Colonic mucosa (tissue), 4 donors: ENCODE data around the gene VAPA. TPM values are rescaled to one million over a fixed set of nuclear protein-coding genes. Genes with fewer than 3 reads are reported as not detected.

ENCODE experiments used
- DNase-seq: peaks from one replicate; pipeline ENCODE4 v3.0.0-alpha.2; 2020
- H3K27ac ChIP-seq: fragments of 200-600 bp; one replicate; pipeline ENCODE4 v1.8.0; 2021
- H3K27me3 ChIP-seq: fragments of 200-600 bp; one replicate; pipeline ENCODE4 v1.8.0; 2021
- H3K36me3 ChIP-seq: fragments of 200-600 bp; one replicate; pipeline ENCODE4 v1.8.0; 2021
- H3K4me1 ChIP-seq: fragments of 200-600 bp; one replicate; pipeline ENCODE4 v1.8.0; 2021; ENCODE audit warnings: mild to moderate bottlenecking
- H3K4me3 ChIP-seq: fragments of 200-600 bp; one replicate; pipeline ENCODE4 v1.8.0; 2021
- H3K9ac ChIP-seq, 2 donors: one replicate each; pipeline ENCODE4 v1.7.0; 2013; ENCODE audit warnings: control low read depth in 2 of 2, low read depth in 2 of 2, low read length in 2 of 2
- H3K9me3 ChIP-seq: fragments of 200-600 bp; one replicate; pipeline ENCODE4 v1.8.0; 2021
- CTCF ChIP-seq: fragments of 200-600 bp; IDR thresholded peaks from one replicate; pipeline ENCODE4 v1.8.0; 2022; ENCODE audit warnings: antibody characterized with exemption, mild to moderate bottlenecking
- intact Hi-C: fragments of 100-400 bp; cut with DNase I; formaldehyde crosslinking; loops from one replicate; pipeline ENCODE4 v1.14.1; 2022
- total RNA-seq, 2 donors: library from RNA; stranded (reverse); fragmentation: NEBNext Ultra II Directional in 1 of 2; extraction: Animal tissue kit (Norgen Biotek cat#: 25700) in 1 of 2; gene quantifications; one replicate each; pipeline ENCODE4 v1.2.1, GENCODE V29; 2021
- donor health status: healthy.
- donor health status: DM: no; HTN: no; CAD: no.
- donor health status: DM: no; HTN: no; CAD: no.

The VAPA gene
- total RNA-seq, 2 donors from 2014 or later, result 224 to 295 TPM

- H3K4me1 ChIP-seq, result no peaks in the 10 kb centered on the region
- no peak for DNase-seq
- H3K9ac ChIP-seq, result no peak overlapping the region
- intact Hi-C loops, result no loop called here
- no peak for TF ChIP-seq CTCF
- no peaks in the 10 kb centered on the region for H3K36me3 ChIP-seq
- no peaks in the 10 kb centered on the region for H3K9me3 ChIP-seq
- no peak overlapping the region for H3K4me3 ChIP-seq
- H3K27me3 ChIP-seq, result no peaks in the 10 kb centered on the region
- H3K27ac ChIP-seq, result no peak overlapping the region
Measured at GRCh38 chr18:9946831-9947230, 33.0 kb downstream of the VAPA start.

- no peaks in the 10 kb centered on the region for H3K9me3 ChIP-seq
- TF ChIP-seq CTCF, result no peak
- no peak overlapping the region for H3K4me3 ChIP-seq
- no peaks in the 10 kb centered on the region for H3K4me1 ChIP-seq
- H3K27ac ChIP-seq, result no peak overlapping the region
- H3K9ac ChIP-seq, result no peak overlapping the region
- no peaks in the 10 kb centered on the region for H3K36me3 ChIP-seq
- no peaks in the 10 kb centered on the region for H3K27me3 ChIP-seq
- DNase-seq, result no peak
- intact Hi-C loops, result no loop called here
Measured at GRCh38 chr18:9947248-9947647, 33.4 kb downstream of the VAPA start.

GRCh38 chr18:9949315-9949714 is 35.5 kb downstream of the VAPA start:
- Histone ChIP-seq H3K9me3 (no peaks in the 10 kb centered on the region), H3K36me3 (no peaks in the 10 kb centered on the region), H3K27me3 (no peaks in the 10 kb centered on the region), H3K27ac (no peak overlapping the region), H3K4me3 (no peak overlapping the region), H3K4me1 (no peaks in the 10 kb centered on the region), H3K9ac (no peak overlapping the region)
- no peak for TF ChIP-seq CTCF
- intact Hi-C loops, result no loop called here
- DNase-seq, result no peak

- H3K4me1 ChIP-seq, result no peaks in the 10 kb centered on the region
- H3K4me3 ChIP-seq, result no peak overlapping the region
- intact Hi-C loops, result loop anchor here (10.0 kb wide), 1 partner anchor 145 kb away; no protein-coding TSS in a partner anchor
- TF ChIP-seq CTCF, result no peak
- H3K36me3 ChIP-seq, result no peaks in the 10 kb centered on the region
- H3K27ac ChIP-seq, result no peak overlapping the region
- H3K9me3 ChIP-seq, result no peaks in the 10 kb centered on the region
- no peaks in the 10 kb centered on the region for H3K27me3 ChIP-seq
- DNase-seq, result no peak
- no peak overlapping the region for H3K9ac ChIP-seq
Measured at GRCh38 chr18:9949861-9950260, 36.0 kb downstream of the VAPA start.

GRCh38 chr18:9950289-9951016 is 36.6 kb downstream of the VAPA start:
- Histone ChIP-seq H3K4me1 (no peaks in the 10 kb centered on the region), H3K9ac (no peak overlapping the region), H3K4me3 (no peak overlapping the region), H3K27ac (no peak overlapping the region), H3K27me3 (no peaks in the 10 kb centered on the region), H3K36me3 (no peaks in the 10 kb centered on the region), H3K9me3 (no peaks in the 10 kb centered on the region)
- TF ChIP-seq CTCF, result no peak
- intact Hi-C loops, result loop anchor here (10.0 kb wide), 1 partner anchor 146 kb away; no protein-coding TSS in a partner anchor
- DNase-seq, result no peak
